ENCODE data around the gene AP1S2.

AP1S2 gene

DNA sequence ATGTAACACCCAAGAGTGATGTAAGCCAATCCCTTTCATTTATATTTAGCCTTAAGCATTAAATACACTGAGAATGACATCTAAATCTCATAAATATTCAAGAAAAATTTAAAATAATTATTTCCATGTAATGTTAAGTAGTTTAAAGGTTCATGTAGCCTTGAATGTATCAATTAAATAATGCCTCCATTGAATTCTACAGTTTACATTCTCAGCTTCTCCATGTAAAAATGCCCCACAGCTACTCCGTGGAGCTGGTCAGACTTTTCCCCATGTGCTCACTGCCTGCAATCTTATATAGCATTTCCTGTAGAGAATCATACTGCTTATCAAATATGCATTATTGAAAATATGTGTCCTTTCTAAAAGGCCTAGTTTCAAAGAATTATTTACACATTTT lies 25.4 kb downstream of the AP1S2 start:
- TF ChIP-seq, protein P1, sequence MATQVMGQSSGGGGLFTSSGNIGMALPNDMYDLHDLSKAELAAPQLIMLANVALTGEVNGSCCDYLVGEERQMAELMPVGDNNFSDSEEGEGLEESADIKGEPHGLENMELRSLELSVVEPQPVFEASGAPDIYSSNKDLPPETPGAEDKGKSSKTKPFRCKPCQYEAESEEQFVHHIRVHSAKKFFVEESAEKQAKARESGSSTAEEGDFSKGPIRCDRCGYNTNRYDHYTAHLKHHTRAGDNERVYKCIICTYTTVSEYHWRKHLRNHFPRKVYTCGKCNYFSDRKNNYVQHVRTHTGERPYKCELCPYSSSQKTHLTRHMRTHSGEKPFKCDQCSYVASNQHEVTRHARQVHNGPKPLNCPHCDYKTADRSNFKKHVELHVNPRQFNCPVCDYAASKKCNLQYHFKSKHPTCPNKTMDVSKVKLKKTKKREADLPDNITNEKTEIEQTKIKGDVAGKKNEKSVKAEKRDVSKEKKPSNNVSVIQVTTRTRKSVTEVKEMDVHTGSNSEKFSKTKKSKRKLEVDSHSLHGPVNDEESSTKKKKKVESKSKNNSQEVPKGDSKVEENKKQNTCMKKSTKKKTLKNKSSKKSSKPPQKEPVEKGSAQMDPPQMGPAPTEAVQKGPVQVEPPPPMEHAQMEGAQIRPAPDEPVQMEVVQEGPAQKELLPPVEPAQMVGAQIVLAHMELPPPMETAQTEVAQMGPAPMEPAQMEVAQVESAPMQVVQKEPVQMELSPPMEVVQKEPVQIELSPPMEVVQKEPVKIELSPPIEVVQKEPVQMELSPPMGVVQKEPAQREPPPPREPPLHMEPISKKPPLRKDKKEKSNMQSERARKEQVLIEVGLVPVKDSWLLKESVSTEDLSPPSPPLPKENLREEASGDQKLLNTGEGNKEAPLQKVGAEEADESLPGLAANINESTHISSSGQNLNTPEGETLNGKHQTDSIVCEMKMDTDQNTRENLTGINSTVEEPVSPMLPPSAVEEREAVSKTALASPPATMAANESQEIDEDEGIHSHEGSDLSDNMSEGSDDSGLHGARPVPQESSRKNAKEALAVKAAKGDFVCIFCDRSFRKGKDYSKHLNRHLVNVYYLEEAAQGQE (IDR thresholded peaks at IDR 0.05; ENCODE audit: insufficient replicate concordance, low read depth), result no peak
- no peak for TF ChIP-seq POLR2AphosphoS5 (IDR thresholded peaks at IDR 0.05; ENCODE audit: low read depth)
- TF ChIP-seq, protein P2, sequence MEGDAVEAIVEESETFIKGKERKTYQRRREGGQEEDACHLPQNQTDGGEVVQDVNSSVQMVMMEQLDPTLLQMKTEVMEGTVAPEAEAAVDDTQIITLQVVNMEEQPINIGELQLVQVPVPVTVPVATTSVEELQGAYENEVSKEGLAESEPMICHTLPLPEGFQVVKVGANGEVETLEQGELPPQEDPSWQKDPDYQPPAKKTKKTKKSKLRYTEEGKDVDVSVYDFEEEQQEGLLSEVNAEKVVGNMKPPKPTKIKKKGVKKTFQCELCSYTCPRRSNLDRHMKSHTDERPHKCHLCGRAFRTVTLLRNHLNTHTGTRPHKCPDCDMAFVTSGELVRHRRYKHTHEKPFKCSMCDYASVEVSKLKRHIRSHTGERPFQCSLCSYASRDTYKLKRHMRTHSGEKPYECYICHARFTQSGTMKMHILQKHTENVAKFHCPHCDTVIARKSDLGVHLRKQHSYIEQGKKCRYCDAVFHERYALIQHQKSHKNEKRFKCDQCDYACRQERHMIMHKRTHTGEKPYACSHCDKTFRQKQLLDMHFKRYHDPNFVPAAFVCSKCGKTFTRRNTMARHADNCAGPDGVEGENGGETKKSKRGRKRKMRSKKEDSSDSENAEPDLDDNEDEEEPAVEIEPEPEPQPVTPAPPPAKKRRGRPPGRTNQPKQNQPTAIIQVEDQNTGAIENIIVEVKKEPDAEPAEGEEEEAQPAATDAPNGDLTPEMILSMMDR (IDR thresholded peaks at IDR 0.05; ENCODE audit: insufficient read depth, low read length), result no peak
- no peak for TF ChIP-seq SPI1 (IDR thresholded peaks at IDR 0.05; ENCODE audit: borderline replicate concordance, low read depth)
- TF ChIP-seq GABPA (IDR thresholded peaks at IDR 0.05; ENCODE audit: low read depth), result no peak
- Histone ChIP-seq H3K4me3 (replicated peaks; ENCODE audit: insufficient read depth, low read length) (no peak overlapping the region), H3K27ac (replicated peaks) (no peak overlapping the region), H3K27me3 (ENCODE audit: insufficient read depth, poor library complexity, severe bottlenecking) (no peaks in the 10 kb centered on the region)
- no peak for DNase-seq (ENCODE audit: low read depth in 1 of 2, low spot score in 1 of 2)

DNA sequence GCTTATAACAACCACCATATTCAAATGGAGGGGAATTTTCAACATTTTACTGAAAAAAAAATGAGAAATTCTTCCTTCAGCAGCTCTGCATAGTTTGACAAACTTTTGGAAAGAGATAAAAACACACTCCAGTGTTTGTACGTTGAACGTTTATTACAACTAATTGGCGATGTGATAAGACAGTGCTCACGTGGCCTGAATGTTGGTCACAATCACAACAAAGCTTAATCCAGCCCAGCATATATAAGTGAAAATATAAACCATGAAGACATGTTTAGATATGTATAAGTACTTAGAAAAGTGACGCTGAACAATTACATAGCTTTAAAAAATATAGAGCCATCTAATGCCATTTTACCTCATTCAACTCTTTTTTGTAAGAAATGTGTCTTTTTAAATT lies 28.7 kb downstream of the AP1S2 start:
- Histone ChIP-seq H3K4me3 (replicated peaks; ENCODE audit: insufficient read depth, low read length) (no peak overlapping the region), H3K27ac (replicated peaks) (no peak overlapping the region), H3K27me3 (ENCODE audit: insufficient read depth, poor library complexity, severe bottlenecking) (no peaks in the 10 kb centered on the region)
- TF ChIP-seq SPI1 (IDR thresholded peaks at IDR 0.05; ENCODE audit: borderline replicate concordance, low read depth), result no peak
- TF ChIP-seq, protein P1 (IDR thresholded peaks at IDR 0.05; ENCODE audit: insufficient replicate concordance, low read depth), result no peak
- TF ChIP-seq POLR2AphosphoS5 (IDR thresholded peaks at IDR 0.05; ENCODE audit: low read depth), result no peak
- TF ChIP-seq GABPA (IDR thresholded peaks at IDR 0.05; ENCODE audit: low read depth), result no peak
- TF ChIP-seq, protein P2 (IDR thresholded peaks at IDR 0.05; ENCODE audit: insufficient read depth, low read length), result no peak
- DNase-seq (ENCODE audit: low read depth in 1 of 2, low spot score in 1 of 2), result no peak

DNA sequence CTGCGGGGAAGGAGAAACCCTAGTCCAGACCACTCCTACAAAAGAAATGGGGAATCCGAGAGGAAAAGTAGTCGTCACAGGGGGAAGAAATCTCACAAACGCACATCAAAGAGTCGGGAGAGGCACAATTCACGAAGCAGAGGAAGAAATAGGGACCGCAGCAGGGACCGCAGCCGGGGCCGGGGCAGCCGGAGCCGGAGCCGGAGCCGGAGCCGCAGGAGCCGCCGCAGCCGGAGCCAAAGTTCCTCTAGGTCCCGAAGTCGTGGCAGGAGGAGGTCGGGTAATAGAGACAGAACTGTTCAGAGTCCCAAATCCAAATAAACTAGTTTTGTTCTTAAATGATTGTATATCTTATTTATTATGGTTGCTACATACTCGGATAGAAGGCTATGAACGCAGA lies 31.7 kb downstream of the AP1S2 start:
- Histone ChIP-seq H3K4me3 (replicated peaks; ENCODE audit: insufficient read depth, low read length) (no peak overlapping the region), H3K27ac (replicated peaks) (no peak overlapping the region), H3K27me3 (ENCODE audit: insufficient read depth, poor library complexity, severe bottlenecking) (no peaks in the 10 kb centered on the region)
- TF ChIP-seq, protein P1 (IDR thresholded peaks at IDR 0.05; ENCODE audit: insufficient replicate concordance, low read depth), result no peak
- TF ChIP-seq SPI1 (IDR thresholded peaks at IDR 0.05; ENCODE audit: borderline replicate concordance, low read depth) (no peak), POLR2AphosphoS5 (IDR thresholded peaks at IDR 0.05; ENCODE audit: low read depth) (no peak)
- DNase-seq (ENCODE audit: low read depth in 1 of 2, low spot score in 1 of 2), result no peak

Data from HL-60 (cell line).